LNCAP (cell line): Measurements from ENCODE around the gene KLK12.

Experiments used
- TF ChIP-seq, protein P1 (sequence below): fragments of 450-650 bp; IDR thresholded peaks from 2 replicates; pipeline ENCODE4 v1.5.1; 2017; ENCODE audit warnings: mild to moderate bottlenecking

KLK12 gene

GRCh38 chr19:51065221-51065960, 30.6 kb upstream of the KLK12 start:
- TF ChIP-seq, protein P1, sequence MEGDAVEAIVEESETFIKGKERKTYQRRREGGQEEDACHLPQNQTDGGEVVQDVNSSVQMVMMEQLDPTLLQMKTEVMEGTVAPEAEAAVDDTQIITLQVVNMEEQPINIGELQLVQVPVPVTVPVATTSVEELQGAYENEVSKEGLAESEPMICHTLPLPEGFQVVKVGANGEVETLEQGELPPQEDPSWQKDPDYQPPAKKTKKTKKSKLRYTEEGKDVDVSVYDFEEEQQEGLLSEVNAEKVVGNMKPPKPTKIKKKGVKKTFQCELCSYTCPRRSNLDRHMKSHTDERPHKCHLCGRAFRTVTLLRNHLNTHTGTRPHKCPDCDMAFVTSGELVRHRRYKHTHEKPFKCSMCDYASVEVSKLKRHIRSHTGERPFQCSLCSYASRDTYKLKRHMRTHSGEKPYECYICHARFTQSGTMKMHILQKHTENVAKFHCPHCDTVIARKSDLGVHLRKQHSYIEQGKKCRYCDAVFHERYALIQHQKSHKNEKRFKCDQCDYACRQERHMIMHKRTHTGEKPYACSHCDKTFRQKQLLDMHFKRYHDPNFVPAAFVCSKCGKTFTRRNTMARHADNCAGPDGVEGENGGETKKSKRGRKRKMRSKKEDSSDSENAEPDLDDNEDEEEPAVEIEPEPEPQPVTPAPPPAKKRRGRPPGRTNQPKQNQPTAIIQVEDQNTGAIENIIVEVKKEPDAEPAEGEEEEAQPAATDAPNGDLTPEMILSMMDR, result no peak

DNA sequence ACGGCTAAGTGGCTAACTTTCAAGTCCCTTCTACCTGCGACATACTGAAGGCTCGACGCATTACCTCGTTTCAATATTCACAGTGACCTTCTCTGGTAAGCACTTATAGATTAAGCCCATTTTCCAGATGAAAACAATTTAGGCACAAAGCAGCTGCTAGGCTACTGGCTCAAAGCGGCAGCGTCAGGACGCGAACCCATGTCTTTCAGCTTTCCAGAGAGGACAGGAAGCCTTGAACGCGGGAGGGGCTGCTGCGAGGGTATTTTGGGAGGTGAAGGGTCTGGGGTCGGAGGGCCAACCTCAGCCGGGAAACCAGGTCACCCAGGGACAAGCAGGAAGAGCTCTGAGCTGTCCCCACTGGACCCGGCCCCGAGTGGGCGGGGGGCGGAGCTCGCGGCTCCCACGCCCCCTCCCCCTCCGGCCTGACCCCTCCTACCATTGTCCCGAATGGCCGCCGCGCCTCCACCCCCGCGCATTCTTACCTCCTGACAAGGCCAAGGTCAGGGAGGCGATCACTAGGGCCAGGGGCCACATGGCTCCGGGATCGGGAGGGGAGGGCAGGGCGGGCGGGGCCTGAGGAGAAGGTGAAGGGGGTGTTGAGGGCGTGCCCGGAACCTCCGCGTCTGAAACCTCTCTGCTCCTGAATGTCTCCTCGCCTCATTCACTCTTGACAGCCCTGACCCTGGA, 29.9 kb upstream of the KLK12 start, which contains the start of gene KLK13:
TSS of gene KLK13 (minus strand) at position 559 of the 687 bp plus-strand sequence. CDS start at position 534, 25 bp downstream.
- TF ChIP-seq, protein P1, result no peak

- TF ChIP-seq, protein P1, result no peak
Measured at GRCh38 chr19:51063664-51064063, 28.9 kb upstream of the KLK12 start.

GRCh38 chr19:51060973-51061372, 26.2 kb upstream of the KLK12 start:
- TF ChIP-seq, protein P1, result no peak

DNA sequence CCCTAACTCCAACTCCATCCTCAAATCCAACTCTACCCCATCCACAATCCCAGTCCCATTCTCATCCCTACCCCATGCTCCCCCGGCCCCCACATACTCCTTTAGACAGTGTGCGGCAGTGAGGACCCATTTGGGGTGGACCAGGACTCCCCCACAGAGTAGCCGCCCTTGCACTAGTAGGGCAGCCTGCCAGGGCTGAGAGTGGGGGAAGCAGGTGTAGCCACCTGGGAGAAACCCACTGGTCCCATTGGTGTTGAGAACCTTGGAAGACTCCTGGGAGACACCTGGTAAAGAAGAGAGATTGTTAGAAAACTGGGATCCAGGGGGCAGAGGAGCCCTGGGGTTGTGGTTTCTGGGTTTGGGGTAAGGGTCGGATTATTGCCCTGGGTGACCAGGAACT, 25.5 kb upstream of the KLK12 start:
- TF ChIP-seq, protein P1, result no peak

DNA sequence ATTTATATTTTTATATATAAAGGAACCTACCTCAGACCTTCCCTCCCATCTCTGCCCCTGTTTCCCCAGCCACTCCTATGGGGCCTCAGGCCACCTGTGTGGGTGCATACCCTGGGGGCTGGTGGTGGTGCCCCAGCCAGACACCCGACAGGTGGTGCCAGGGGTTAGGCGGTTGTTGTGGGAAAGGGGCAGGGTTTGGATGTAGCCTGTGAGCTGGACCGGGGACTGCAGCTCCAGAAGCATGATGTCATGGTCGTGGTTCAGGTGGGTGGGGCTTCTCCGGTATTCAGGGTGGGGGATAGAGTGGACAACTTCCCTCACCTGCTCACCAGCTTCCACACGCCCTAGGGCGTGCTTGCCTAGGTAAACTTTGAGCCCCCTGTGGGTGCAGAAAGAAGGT, 24.9 kb upstream of the KLK12 start:
- TF ChIP-seq, protein P1, result no peak

GRCh38 chr19:51055866-51056265, 21.1 kb upstream of the KLK12 start:
- TF ChIP-seq, protein P1, result no peak
